ENCODE measurements around the gene RBM20. TPM values are rescaled to one million over a fixed set of nuclear protein-coding genes. Genes with fewer than 3 reads are reported as not detected.

RBM20 gene
- total RNA-seq, 1 donor from 2014 or later = 0.58 TPM

DNA sequence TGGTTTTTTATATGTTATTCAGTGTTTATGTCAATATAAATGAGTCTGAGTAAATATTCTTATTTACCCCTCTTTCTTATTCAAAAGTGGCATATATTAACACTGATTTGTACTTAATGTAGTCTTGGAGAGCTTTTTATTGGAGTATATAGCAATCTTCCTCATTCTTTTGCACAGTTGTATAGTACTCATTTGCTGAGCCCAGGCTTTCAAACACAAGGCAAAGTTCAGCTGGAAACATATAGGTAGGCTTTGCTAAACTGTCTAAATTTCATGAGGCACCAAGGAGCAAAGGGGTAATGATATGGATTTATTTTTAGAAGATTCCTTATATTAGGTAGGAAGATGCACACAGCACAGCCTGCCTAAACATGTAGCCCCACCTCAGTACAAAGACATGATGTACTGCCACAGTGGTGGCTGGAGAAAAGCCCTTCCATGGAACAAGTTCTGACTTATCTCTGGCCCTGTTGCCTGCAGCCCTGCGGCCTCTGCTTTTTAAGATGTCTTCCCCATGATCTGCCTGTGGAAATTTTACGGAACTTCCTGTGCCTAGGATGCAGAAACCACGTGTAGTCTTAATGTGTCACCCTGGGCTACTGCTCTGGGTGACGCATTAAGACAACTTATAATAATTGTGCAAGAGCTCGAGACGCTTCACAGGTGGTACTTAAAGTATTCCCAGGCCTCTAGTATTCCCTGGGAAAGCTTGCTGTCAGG, 218.0 kb downstream of the RBM20 start:
- no peaks in the 10 kb centered on the region for H3K36me3 Mint-ChIP-seq (ENCODE audit: low read depth)
- H3K4me1 Mint-ChIP-seq = peaks cover 50% of the 10 kb centered on the region

DNA sequence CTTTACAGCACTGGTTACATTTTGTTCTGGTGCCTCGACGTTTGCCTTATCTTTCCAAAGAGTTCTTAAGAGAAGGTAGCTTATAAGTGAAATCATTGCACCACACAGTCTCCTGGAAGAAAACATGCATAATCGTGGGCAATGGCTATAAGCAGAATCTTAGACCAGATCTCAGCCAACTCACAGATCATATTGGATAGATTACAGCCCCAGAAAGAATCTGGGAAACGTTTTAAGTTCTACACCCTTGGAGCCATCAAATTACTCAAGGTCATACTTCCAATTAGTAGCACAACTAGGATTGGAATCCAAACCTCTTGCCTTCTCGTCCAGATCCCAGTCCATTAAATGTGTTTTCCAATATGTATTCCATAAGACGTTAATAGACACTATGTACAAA, 218.8 kb downstream of the RBM20 start:
- Mint-ChIP-seq H3K4me1 (peaks cover 49% of the 10 kb centered on the region), H3K4me3 (no peak overlapping the region), H3K9me3 (no peaks in the 10 kb centered on the region), H3K27me3 (ENCODE audit: low read depth) (no peaks in the 10 kb centered on the region), H3K36me3 (ENCODE audit: low read depth) (no peaks in the 10 kb centered on the region), H3K27ac (ENCODE audit: unreplicated experiment) (no peak overlapping the region)
- DNase-seq (ENCODE audit: low read depth, low spot score) = no peak
- TF ChIP-seq, protein P1, sequence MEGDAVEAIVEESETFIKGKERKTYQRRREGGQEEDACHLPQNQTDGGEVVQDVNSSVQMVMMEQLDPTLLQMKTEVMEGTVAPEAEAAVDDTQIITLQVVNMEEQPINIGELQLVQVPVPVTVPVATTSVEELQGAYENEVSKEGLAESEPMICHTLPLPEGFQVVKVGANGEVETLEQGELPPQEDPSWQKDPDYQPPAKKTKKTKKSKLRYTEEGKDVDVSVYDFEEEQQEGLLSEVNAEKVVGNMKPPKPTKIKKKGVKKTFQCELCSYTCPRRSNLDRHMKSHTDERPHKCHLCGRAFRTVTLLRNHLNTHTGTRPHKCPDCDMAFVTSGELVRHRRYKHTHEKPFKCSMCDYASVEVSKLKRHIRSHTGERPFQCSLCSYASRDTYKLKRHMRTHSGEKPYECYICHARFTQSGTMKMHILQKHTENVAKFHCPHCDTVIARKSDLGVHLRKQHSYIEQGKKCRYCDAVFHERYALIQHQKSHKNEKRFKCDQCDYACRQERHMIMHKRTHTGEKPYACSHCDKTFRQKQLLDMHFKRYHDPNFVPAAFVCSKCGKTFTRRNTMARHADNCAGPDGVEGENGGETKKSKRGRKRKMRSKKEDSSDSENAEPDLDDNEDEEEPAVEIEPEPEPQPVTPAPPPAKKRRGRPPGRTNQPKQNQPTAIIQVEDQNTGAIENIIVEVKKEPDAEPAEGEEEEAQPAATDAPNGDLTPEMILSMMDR (conservative IDR thresholded peaks at IDR 0.05) = no peak

More for the DNA sequence above, 218.0 kb downstream of the RBM20 start:
- no peak overlapping the region for H3K4me3 Mint-ChIP-seq
- H3K27ac Mint-ChIP-seq (ENCODE audit: unreplicated experiment) = no peak overlapping the region
- H3K27me3 Mint-ChIP-seq (ENCODE audit: low read depth) = no peaks in the 10 kb centered on the region
- TF ChIP-seq, protein P1 (conservative IDR thresholded peaks at IDR 0.05) = no peak
- no peak for DNase-seq (ENCODE audit: low read depth, low spot score)
- H3K9me3 Mint-ChIP-seq = no peaks in the 10 kb centered on the region

DNA sequence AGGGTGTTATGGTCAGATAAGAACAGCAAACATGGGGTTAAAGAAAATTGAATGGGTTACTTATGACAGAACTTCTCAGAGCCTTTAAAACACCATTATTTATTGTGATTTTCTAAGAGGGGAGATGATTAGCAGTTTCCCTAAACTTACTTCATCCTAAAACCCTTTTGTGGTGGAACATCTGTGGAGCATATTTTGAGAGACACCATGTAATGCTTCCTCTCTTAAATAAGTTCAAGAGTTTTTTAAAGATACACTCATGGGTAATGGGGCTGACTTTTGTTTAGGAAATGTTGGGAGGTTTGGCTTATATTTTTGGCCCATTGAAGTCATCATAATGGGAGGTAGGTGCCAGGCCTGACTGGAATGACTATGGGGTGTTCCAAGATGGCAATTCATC, 219.2 kb downstream of the RBM20 start:
- Mint-ChIP-seq H3K36me3 (ENCODE audit: low read depth) (no peaks in the 10 kb centered on the region), H3K27me3 (ENCODE audit: low read depth) (no peaks in the 10 kb centered on the region), H3K4me1 (peaks cover 45% of the 10 kb centered on the region), H3K27ac (ENCODE audit: unreplicated experiment) (no peak overlapping the region), H3K4me3 (no peak overlapping the region), H3K9me3 (no peaks in the 10 kb centered on the region)
- DNase-seq (ENCODE audit: low read depth, low spot score) = no peak
- TF ChIP-seq, protein P1 (conservative IDR thresholded peaks at IDR 0.05) = no peak

DNA sequence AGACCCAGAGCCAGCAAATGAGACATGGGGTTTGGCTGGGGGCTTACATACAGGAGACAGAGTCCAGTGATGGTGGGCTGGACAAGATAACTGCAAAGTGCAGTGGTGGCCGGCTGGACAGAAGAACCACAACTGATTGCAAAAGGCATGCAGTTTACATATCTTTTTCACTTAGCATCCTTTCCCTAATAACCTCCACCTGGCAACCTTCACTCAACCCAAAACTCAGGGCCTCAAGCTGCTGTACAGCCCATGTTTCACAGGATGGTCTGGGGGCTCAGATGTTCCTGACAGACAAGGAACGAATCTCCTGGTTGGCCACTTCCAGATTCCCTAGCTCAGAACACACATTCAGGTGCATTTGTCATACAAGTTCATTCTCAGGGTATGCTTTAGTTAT, 219.8 kb downstream of the RBM20 start:
- Mint-ChIP-seq H3K36me3 (ENCODE audit: low read depth) (no peaks in the 10 kb centered on the region), H3K4me1 (peaks cover 42% of the 10 kb centered on the region), H3K4me3 (no peak overlapping the region), H3K9me3 (no peaks in the 10 kb centered on the region), H3K27ac (ENCODE audit: unreplicated experiment) (no peak overlapping the region), H3K27me3 (ENCODE audit: low read depth) (no peaks in the 10 kb centered on the region)
- no peak for DNase-seq (ENCODE audit: low read depth, low spot score)
- TF ChIP-seq, protein P1 (conservative IDR thresholded peaks at IDR 0.05) = no peak

DNA sequence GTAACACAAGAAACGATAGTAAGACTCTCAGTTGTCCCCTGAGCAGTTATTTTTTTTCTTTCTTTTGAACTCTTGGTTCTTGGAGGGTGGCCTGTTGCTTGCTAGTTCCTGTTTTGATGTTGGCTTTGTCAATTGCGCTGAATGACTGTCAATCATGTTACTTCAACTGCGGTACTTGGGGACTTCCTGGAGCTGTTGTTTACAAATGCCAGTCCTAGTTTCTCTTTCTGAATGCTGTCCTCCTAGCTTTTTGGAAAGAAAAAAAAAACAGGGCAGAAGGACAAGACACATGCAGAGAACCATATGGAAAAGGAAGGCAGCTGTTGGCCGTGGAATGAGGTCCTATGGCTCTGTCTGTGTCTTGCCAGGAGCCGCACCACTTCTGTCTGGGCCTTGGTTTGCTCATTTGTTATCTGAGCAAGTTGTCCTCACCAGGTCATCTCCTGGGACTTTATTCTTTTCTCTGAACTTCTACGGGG, 220.6 kb downstream of the RBM20 start:
- TF ChIP-seq, protein P1 (conservative IDR thresholded peaks at IDR 0.05) = no peak
- peak overlapping the region; percentile 76 for H3K27ac Mint-ChIP-seq (ENCODE audit: unreplicated experiment)
- DNase-seq (ENCODE audit: low read depth, low spot score) = no peak
- peaks cover 42% of the 10 kb centered on the region for H3K4me1 Mint-ChIP-seq
- H3K4me3 Mint-ChIP-seq = no peak overlapping the region
- no peaks in the 10 kb centered on the region for H3K36me3 Mint-ChIP-seq (ENCODE audit: low read depth)
- no peaks in the 10 kb centered on the region for H3K9me3 Mint-ChIP-seq
- H3K27me3 Mint-ChIP-seq (ENCODE audit: low read depth) = no peaks in the 10 kb centered on the region
